ENCODE data around the gene ATXN7L2. TPM values are rescaled to one million over a fixed set of nuclear protein-coding genes. Genes with fewer than 3 reads are reported as not detected.

ATXN7L2 gene
- total RNA-seq, 4 donors from 2014 or later = 1.6 to 2.7 (median 2.5) TPM

DNA sequence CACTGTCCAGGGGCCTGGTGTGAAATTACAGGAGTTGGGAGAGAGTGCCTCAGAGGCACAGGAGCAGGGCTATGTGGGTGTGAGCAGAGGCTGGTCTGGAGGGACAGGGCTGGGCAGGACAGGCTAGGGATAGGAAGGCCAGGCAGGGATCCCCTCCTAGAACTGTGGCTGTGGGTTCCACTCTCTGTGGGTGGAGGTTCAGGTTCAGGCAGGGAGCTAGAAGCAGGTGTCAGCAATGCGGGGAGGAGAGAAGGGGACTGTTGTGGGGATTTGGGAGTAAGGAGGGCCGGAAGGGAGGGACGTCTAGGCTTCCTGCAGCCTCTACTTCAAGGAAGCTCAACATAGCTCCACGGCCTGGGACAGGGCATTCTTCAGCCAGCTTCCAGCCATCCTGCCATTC lies 47.7 kb downstream of the ATXN7L2 start:
- no peaks in the 10 kb centered on the region for H3K36me3 ChIP-seq
- no peaks in the 10 kb centered on the region for H3K9me3 ChIP-seq
- WGBS, 2 donors (ENCODE audit: low coverage in 1 of 2) = 79 to 96% methylated on average over 4 of the region's 4 CpGs
- no peaks in the 10 kb centered on the region for H3K27me3 ChIP-seq
- no peak for ATAC-seq
- H3K4me1 ChIP-seq = peaks cover 2 to 47% (median 10%) of the 10 kb centered on the region in 3 donors
- H3K4me3 ChIP-seq = no peak overlapping the region
- TF ChIP-seq EP300 (IDR thresholded peaks at IDR 0.05) = no peak
- TF ChIP-seq, protein P1, sequence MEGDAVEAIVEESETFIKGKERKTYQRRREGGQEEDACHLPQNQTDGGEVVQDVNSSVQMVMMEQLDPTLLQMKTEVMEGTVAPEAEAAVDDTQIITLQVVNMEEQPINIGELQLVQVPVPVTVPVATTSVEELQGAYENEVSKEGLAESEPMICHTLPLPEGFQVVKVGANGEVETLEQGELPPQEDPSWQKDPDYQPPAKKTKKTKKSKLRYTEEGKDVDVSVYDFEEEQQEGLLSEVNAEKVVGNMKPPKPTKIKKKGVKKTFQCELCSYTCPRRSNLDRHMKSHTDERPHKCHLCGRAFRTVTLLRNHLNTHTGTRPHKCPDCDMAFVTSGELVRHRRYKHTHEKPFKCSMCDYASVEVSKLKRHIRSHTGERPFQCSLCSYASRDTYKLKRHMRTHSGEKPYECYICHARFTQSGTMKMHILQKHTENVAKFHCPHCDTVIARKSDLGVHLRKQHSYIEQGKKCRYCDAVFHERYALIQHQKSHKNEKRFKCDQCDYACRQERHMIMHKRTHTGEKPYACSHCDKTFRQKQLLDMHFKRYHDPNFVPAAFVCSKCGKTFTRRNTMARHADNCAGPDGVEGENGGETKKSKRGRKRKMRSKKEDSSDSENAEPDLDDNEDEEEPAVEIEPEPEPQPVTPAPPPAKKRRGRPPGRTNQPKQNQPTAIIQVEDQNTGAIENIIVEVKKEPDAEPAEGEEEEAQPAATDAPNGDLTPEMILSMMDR (IDR thresholded peaks at IDR 0.05) = no peak
- no peak for TF ChIP-seq POLR2AphosphoS5 (IDR thresholded peaks at IDR 0.05)
- TF ChIP-seq POLR2A (IDR thresholded peaks at IDR 0.05) = no peak
- H3K27ac ChIP-seq = no peak overlapping the region

DNA sequence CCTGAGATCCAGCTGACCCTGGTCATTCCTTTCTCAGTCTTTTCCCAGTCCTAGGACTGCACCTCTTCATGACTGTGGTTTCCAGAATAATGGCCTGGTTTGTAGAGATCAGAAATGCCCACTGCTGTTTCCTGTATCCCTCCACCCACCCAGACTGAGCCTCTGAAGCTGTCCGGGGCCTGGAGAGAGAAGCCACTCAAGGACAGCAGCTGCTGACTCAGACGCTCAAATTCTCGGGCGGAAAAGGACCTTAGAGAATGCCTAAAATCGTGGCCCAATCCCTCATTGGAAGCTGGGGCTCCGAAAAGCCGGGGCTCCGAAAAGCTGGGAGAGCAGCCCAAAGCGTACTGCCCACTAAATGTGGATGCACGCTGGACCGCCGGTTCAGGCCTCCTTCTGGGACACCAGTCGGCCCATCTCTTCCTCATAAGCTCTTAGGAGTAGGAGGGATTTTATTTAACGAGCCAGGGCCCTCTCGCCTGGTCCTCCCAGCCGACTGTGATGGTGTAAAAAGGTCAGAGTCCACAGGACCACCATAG lies 48.2 kb downstream of the ATXN7L2 start:
- H3K4me3 ChIP-seq = peak overlapping the region in 1 of 2 donors; percentile 2
- no peaks in the 10 kb centered on the region for H3K36me3 ChIP-seq
- no peaks in the 10 kb centered on the region for H3K27me3 ChIP-seq
- 19% methylated on average over 5 of the region's 16 CpGs; no CpG with 5 or more reads in 1 of the 2 donors for WGBS, 2 donors (ENCODE audit: low coverage in 1 of 2)
- H3K4me1 ChIP-seq = peaks cover 2 to 52% (median 10%) of the 10 kb centered on the region in 3 donors
- TF ChIP-seq POLR2AphosphoS5 (IDR thresholded peaks at IDR 0.05) (no peak), POLR2A (IDR thresholded peaks at IDR 0.05) (no peak), EP300 (IDR thresholded peaks at IDR 0.05) (no peak)
- TF ChIP-seq, protein P1 (IDR thresholded peaks at IDR 0.05) = no peak
- no peaks in the 10 kb centered on the region for H3K9me3 ChIP-seq
- ATAC-seq = no peak
- peak overlapping the region in 1 of 4 donors; percentile 64 for H3K27ac ChIP-seq

DNA sequence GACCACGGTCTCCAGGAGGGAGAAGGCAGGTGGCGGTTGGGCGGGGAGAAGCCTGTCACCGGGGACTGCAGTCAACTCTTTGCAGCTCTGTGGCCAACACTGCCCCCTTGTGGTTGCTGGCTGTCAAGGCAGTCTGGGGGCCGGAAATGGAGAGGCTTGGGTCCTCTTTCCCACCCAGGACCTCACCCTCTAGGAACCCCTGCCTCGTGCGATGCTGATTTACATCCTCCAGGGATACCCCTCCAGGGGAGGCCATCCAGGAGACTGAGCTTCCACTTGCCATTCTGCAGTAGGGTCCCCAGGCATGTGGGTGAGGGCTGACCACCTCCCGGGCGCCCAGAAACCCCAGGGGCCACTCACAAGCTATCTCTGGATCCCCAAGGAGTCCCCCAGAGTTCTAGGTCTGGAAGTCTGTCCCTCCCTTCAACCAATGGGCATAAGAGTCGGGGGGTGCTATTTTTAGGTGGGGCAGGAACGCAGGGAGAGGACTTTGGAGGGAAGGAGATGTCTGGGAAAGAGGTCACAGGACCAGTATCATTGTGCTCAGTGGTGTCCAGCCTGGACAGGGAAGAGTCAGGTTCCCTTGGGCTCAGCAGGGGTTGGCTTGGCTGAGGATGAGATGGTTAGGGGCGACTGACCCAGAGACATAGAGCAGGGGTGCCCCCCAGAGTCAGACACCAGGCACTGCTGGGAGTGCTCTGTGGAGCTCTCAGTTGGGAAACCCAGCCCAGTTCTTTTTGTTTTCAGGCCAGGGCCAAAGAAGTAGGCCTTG lies 48.8 kb downstream of the ATXN7L2 start:
- Histone ChIP-seq H3K4me3 (peak overlapping the region in 1 of 2 donors; percentile 2), H3K4me1 (peaks cover 2 to 53% (median 10%) of the 10 kb centered on the region in 3 donors), H3K9me3 (no peaks in the 10 kb centered on the region), H3K27ac (peak overlapping the region in 3 of 4 donors; percentile 41 to 64 (median 52)), H3K36me3 (no peaks in the 10 kb centered on the region), H3K27me3 (no peaks in the 10 kb centered on the region)
- no CpG with 5 or more reads among the region's 12 CpGs for WGBS, 2 donors (ENCODE audit: low coverage in 1 of 2)
- ATAC-seq = peak; percentile 78
- TF ChIP-seq EP300 (IDR thresholded peaks at IDR 0.05) = no peak
- TF ChIP-seq, protein P1 (IDR thresholded peaks at IDR 0.05) = peak; percentile 96 to 99 (median 99)

GRCh38 chr1:109534307-109534858 lies 50.7 kb downstream of the ATXN7L2 start:
- TF ChIP-seq POLR2AphosphoS5 (IDR thresholded peaks at IDR 0.05) = no peak
- no peak for TF ChIP-seq EP300 (IDR thresholded peaks at IDR 0.05)
- Histone ChIP-seq H3K27ac (no peak overlapping the region), H3K9me3 (no peaks in the 10 kb centered on the region), H3K36me3 (no peaks in the 10 kb centered on the region), H3K4me3 (no peak overlapping the region), H3K4me1 (peaks cover 2 to 53% (median 10%) of the 10 kb centered on the region in 3 donors), H3K27me3 (no peaks in the 10 kb centered on the region)
- no peak for ATAC-seq
- WGBS, 2 donors (ENCODE audit: low coverage in 1 of 2) = 83 to 100% methylated on average over 1 of the region's 1 CpG

DNA sequence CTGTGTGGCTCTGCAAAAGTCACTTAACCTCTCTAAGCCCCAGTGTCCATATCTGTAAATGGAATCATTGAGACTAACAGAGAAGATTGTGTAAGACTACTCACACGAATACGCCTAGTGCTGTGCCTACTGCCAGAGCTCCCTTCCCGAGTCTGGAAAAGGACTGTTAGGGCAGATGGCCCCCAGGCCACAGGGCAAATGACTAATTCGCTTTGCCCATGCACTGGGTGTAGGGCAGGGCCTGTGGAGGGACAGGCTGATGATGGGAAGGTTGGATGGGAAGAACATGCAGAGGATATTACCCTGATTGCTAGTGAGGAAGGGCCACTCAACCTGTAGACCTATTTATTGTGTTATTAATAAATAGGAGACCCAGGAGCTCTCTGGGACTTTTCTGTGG lies 51.8 kb downstream of the ATXN7L2 start:
- H3K4me1 ChIP-seq = peaks cover 2 to 43% (median 10%) of the 10 kb centered on the region in 3 donors
- no peaks in the 10 kb centered on the region for H3K9me3 ChIP-seq
- no peak for ATAC-seq
- peak overlapping the region; percentile 7 to 63 (median 58) for H3K27ac ChIP-seq
- H3K27me3 ChIP-seq = no peaks in the 10 kb centered on the region
- WGBS, 2 donors (ENCODE audit: low coverage in 1 of 2) = 33 to 70% methylated on average over 2 to 3 of the region's 4 CpGs
- TF ChIP-seq, protein P1 (IDR thresholded peaks at IDR 0.05) = no peak
- TF ChIP-seq EP300 (IDR thresholded peaks at IDR 0.05) = no peak
- no peak for TF ChIP-seq POLR2A (IDR thresholded peaks at IDR 0.05)
- TF ChIP-seq POLR2AphosphoS5 (IDR thresholded peaks at IDR 0.05) = no peak
- H3K36me3 ChIP-seq = no peaks in the 10 kb centered on the region
- H3K4me3 ChIP-seq = no peak overlapping the region

Data from gastroesophageal sphincter (tissue), 4 donors.